ENCODE measurements around the gene FAM219A.
A peak's percentile ranks its signal among the peaks of the same experiment; 100 is the strongest.

Gene FAM219A

DNA sequence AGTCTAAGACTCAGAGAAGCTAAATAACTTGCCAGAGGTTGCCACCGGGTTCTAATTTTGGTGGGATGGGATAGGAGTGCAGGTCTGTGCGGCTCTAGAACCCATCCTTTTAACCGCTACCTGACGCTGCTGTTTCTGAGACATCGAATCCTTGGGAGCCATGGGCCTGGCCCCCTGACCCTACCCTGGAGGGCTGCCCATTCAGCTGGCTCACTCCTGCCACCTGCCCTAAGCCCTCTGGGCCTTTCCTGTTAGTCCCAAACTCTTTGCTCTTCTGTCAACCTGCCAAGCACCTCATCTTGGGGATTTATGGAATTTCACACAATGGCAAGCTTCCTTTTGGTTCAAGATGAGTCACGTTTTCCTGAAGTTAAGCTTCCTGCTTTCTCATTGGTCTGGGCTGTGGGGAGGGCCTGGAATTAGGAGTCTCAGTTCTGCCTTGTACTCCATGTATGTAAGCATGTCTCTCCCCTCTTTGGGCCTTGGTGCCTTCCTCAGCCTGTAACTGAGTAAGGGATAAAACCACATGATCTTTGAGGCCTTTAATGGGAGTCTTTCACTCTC lies 37.9 kb upstream of the FAM219A start:
- no peak for TF ChIP-seq CTCF (IDR thresholded peaks at IDR 0.05; ENCODE audit: insufficient read depth, low read depth, low read length, missing control alignments)
- H3K4me3 ChIP-seq (ENCODE audit: low read length), result no peak overlapping the region
- peak; percentile 37 for DNase-seq (ENCODE audit: low read depth)

DNA sequence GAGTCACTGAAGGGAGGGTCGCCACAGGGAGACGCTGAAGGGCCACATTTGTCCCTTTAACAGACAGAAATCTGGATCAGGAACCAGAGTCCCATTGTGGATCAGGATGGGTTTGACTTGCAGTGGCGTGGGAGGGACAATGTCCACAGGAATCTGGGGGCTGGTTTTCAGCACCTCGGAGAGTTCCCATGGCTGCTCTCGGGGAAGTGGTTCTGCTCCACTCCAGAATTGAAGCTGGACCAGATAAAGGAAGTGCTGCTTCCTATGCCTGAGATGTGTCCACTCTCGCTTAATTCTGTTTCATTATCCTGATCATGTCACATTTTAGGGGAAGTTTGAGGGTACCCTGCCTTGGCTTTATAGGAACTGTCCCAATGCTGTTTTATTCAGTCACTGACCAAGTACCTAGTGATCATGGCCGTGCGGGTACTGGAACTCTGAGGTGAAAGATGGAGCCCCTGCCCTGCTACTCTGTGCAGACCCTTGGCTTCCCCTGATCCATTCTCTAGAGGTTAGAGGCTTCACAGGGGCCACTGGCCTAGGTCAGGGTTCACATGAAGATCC lies 35.7 kb upstream of the FAM219A start:
- DNase-seq (ENCODE audit: low read depth), result peak; percentile 60
- H3K4me3 ChIP-seq (ENCODE audit: low read length), result no peak overlapping the region

GRCh38 chr9:34492051-34492450 lies 33.7 kb upstream of the FAM219A start:
- DNase-seq (ENCODE audit: low read depth), result no peak
- TF ChIP-seq CTCF (IDR thresholded peaks at IDR 0.05; ENCODE audit: insufficient read depth, low read depth, low read length, missing control alignments), result no peak
- no peak overlapping the region for H3K4me3 ChIP-seq (ENCODE audit: low read length)

More for the DNA sequence above, 35.7 kb upstream of the FAM219A start:
- TF ChIP-seq CTCF (IDR thresholded peaks at IDR 0.05; ENCODE audit: insufficient read depth, low read depth, low read length, missing control alignments), result no peak

- no peak for DNase-seq (ENCODE audit: low read depth)
- no peak for TF ChIP-seq CTCF (IDR thresholded peaks at IDR 0.05; ENCODE audit: insufficient read depth, low read depth, low read length, missing control alignments)
- no peak overlapping the region for H3K4me3 ChIP-seq (ENCODE audit: low read length)
Measured at GRCh38 chr9:34491596-34491995, 33.2 kb upstream of the FAM219A start.

- no peak for TF ChIP-seq CTCF (IDR thresholded peaks at IDR 0.05; ENCODE audit: insufficient read depth, low read depth, low read length, missing control alignments)
- H3K4me3 ChIP-seq (ENCODE audit: low read length), result no peak overlapping the region
- DNase-seq (ENCODE audit: low read depth), result no peak
Measured at GRCh38 chr9:34490760-34491159, 32.4 kb upstream of the FAM219A start.

DNA sequence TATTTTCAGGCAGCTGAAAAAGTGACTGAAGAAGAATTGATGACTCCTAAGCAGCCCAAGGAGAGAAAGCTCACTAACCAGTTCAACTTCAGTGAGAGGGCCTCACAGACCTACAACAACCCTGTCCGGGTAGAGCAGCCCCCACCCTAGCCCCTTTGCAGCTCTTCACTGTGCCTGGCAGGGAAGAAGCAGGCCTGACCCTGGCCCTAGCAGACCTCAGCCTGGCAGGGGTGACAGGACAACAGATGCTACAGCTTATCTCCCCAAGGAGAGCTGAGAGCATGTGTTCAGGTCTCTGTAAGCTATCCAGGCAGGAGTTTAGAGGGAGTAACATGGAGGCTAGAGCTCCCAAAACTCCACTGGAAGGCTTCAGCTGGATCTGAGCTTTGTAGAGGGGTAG lies 32.0 kb upstream of the FAM219A start:
- DNase-seq (ENCODE audit: low read depth), result no peak
- H3K4me3 ChIP-seq (ENCODE audit: low read length), result no peak overlapping the region
- TF ChIP-seq CTCF (IDR thresholded peaks at IDR 0.05; ENCODE audit: insufficient read depth, low read depth, low read length, missing control alignments), result no peak

GRCh38 chr9:34486572-34486971 lies 28.2 kb upstream of the FAM219A start:
- DNase-seq (ENCODE audit: low read depth), result no peak
- no peak overlapping the region for H3K4me3 ChIP-seq (ENCODE audit: low read length)
- no peak for TF ChIP-seq CTCF (IDR thresholded peaks at IDR 0.05; ENCODE audit: insufficient read depth, low read depth, low read length, missing control alignments)
